HG03097 (cell line): ENCODE data around the gene PHGDH.
"Not testable (repeated sequence)": the region's sequence is repeated elsewhere in the genome, so short reads cannot be mapped to it uniquely, and the experiment has no call there.

Experiments used
- ATAC-seq: cut with Tn5 transposase; IDR thresholded peaks from one replicate; pipeline ENCODE4 v1.9.1; 2021; ENCODE audit not compliant: unreplicated experiment, low FRiP score

PHGDH gene

GRCh38 chr1:119784191-119784781 lies 72.6 kb downstream of the PHGDH start:
- ATAC-seq = no peak

GRCh38 chr1:119786046-119786445 lies 74.3 kb downstream of the PHGDH start:
- ATAC-seq = not testable (repeated sequence)

DNA sequence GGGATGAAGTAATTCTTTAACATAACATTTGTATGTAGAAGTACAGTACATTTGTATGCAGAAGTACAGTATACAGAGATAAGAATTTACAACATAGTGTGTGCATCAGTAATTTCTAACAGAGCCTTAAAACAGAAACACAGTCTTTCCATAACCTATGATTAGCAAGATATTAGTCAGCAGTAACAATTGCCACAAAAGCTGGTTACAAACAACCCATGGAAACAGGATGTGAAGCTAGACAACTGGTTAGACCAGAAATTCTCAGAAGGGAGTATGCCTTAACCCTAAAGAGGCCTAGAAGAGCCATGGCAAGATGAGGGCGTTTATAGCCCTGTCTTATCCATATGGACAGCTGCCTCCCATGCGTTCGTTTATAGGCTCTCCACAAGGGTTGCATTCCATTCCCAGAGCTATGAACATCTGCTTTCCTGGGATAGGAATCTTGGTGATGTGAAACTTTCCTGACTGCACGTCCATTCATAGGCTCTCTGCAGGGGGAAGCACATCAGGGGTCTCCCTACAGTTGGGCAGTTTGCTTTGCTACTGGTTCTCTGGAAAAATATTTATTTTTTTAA lies 74.8 kb downstream of the PHGDH start:
- ATAC-seq = not testable (repeated sequence)

- ATAC-seq = no peak
Measured at GRCh38 chr1:119787776-119788175, 76.0 kb downstream of the PHGDH start.

- ATAC-seq = no peak
Measured at GRCh38 chr1:119790451-119791198, 78.9 kb downstream of the PHGDH start.

DNA sequence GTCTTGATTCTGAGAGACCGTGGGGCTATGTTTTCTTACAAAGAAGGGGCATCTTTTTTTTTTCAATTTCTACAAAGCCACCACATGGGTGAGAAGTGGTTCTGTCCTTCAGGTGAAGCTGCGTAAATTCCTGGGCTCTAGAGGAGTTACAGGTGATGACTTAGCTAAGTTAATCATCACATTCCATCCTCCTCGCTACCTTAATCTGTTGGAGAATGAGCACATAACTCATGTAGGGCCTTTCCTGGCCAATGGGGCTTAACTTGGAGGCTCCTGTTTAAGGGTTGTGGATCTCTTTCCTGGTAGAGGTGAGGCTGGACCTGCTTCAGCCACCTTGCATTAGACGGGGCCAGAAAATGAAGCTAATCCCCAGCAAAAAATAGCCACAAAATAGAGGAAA lies 79.6 kb downstream of the PHGDH start:
- ATAC-seq = no peak
